Stimulated activated CD4-positive, alpha-beta T cell treated with anti-CD3 and anti-CD28 coated beads, Interleukin-2, amount 100 ng/mL, for 4 hours (primary cell): ENCODE data around the gene DARS1.

ENCODE experiments used
- DNase-seq: peaks from one replicate; pipeline ENCODE4 v3.0.0-alpha.2; 2020; ENCODE audit warnings: low read depth

DARS1 gene

GRCh38 chr2:136015699-136016098 is 30.3 kb upstream of the DARS1 start:
- no peak for DNase-seq

- no peak for DNase-seq
Observed at GRCh38 chr2:136014411-136014810, 29.0 kb upstream of the DARS1 start.

GRCh38 chr2:136013955-136014354 is 28.5 kb upstream of the DARS1 start:
- no peak for DNase-seq

- DNase-seq = no peak
Observed at GRCh38 chr2:136013136-136013685, 27.8 kb upstream of the DARS1 start.

- no peak for DNase-seq
Observed at GRCh38 chr2:136012315-136012714, 26.9 kb upstream of the DARS1 start.

- no peak for DNase-seq
Observed at GRCh38 chr2:136010126-136010525, 24.7 kb upstream of the DARS1 start.

- DNase-seq = peak; percentile 24
Observed at GRCh38 chr2:136008205-136008865, 22.9 kb upstream of the DARS1 start.

- no peak for DNase-seq
Observed at GRCh38 chr2:136006658-136007057, 21.2 kb upstream of the DARS1 start.

- DNase-seq = no peak
Observed at GRCh38 chr2:136005462-136006196, 20.2 kb upstream of the DARS1 start.

GRCh38 chr2:136004965-136005364 is 19.5 kb upstream of the DARS1 start:
- DNase-seq = no peak

- DNase-seq = no peak
Observed at GRCh38 chr2:136001131-136001530, 15.7 kb upstream of the DARS1 start.

GRCh38 chr2:136000502-136000901 is 15.1 kb upstream of the DARS1 start:
- DNase-seq = no peak

- DNase-seq = no peak
Observed at GRCh38 chr2:135999899-136000298, 14.5 kb upstream of the DARS1 start.

GRCh38 chr2:135998879-135999278 is 13.5 kb upstream of the DARS1 start:
- no peak for DNase-seq

GRCh38 chr2:135997380-135997779 is 12.0 kb upstream of the DARS1 start:
- DNase-seq = no peak

- DNase-seq = no peak
Observed at GRCh38 chr2:135996304-135996703, 10.9 kb upstream of the DARS1 start.

GRCh38 chr2:135994281-135994680 is 8.9 kb upstream of the DARS1 start:
- DNase-seq = no peak

GRCh38 chr2:135993421-135993820 is 8.0 kb upstream of the DARS1 start:
- DNase-seq = no peak

GRCh38 chr2:135991861-135992260 is 6.4 kb upstream of the DARS1 start:
- DNase-seq = no peak

- no peak for DNase-seq
Observed at GRCh38 chr2:135987441-135987840, 2.0 kb upstream of the DARS1 start.

- no peak for DNase-seq
Observed at GRCh38 chr2:135986507-135986906, 1.1 kb upstream of the DARS1 start.

GRCh38 chr2:135985826-135986393 is 484 bp upstream of the DARS1 start:
- DNase-seq = peak; percentile 70
